Measurements from ENCODE around the gene STOX1.
"Not testable (repeated sequence)": the region's sequence is repeated elsewhere in the genome, so short reads cannot be mapped to it uniquely, and the experiment has no call there.

STOX1 gene, protein sequence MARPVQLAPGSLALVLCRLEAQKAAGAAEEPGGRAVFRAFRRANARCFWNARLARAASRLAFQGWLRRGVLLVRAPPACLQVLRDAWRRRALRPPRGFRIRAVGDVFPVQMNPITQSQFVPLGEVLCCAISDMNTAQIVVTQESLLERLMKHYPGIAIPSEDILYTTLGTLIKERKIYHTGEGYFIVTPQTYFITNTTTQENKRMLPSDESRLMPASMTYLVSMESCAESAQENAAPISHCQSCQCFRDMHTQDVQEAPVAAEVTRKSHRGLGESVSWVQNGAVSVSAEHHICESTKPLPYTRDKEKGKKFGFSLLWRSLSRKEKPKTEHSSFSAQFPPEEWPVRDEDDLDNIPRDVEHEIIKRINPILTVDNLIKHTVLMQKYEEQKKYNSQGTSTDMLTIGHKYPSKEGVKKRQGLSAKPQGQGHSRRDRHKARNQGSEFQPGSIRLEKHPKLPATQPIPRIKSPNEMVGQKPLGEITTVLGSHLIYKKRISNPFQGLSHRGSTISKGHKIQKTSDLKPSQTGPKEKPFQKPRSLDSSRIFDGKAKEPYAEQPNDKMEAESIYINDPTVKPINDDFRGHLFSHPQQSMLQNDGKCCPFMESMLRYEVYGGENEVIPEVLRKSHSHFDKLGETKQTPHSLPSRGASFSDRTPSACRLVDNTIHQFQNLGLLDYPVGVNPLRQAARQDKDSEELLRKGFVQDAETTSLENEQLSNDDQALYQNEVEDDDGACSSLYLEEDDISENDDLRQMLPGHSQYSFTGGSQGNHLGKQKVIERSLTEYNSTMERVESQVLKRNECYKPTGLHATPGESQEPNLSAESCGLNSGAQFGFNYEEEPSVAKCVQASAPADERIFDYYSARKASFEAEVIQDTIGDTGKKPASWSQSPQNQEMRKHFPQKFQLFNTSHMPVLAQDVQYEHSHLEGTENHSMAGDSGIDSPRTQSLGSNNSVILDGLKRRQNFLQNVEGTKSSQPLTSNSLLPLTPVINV

GRCh38 chr10:68826764-68827591 is at the start of gene STOX1:
STOX1 (plus strand) TSS chr10:68827531; CDS start chr10:68827624, 93 bp downstream.
- DNase-seq (ENCODE audit: low spot score) = peak; percentile 65

DNA sequence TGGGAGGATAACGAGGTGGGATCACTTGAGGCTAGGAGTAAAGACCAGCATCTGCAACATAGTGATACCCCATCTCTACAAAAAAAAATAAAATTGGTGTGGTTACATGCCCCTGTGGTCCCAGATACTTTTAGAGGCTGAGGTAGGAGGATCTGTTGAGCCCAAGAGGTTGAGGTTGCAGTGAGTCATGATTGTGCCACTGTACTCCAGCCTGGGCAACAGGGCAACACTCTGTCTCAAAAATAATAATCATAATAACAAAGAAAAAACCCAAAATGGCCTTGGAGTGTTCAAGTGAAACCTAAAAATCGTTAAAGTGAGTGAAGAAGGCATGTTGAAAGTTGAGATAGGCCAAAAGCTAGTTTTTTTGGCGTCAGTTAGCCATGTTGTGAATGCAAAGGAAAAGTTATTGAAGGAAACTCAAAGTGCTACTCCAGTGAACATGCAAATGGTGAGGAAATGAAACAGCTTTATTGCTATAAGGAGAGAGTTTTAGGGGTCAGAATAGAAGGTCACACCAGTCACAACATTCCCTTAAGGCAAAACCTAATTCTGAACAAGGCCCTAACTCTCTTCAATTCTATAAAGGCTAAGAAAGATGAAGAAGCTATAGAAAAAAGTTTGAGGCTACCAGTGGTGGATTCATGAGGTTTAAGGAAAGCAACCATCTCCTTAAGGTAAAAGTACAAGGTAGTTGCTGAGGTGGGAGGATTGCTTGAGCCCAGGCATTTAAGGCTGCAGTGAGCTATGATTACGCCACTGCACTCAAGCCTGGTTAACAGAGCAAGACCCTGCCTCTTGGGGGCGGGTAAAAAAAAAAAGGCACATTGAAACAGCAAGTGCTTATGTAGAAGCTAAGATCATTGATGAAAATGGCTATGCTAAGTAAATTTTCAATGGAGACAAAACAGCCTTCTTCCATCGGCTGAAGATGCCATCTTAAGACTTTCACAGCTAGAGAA is 45.4 kb upstream of the STOX1 start:
- no peak for DNase-seq (ENCODE audit: low spot score)

DNA sequence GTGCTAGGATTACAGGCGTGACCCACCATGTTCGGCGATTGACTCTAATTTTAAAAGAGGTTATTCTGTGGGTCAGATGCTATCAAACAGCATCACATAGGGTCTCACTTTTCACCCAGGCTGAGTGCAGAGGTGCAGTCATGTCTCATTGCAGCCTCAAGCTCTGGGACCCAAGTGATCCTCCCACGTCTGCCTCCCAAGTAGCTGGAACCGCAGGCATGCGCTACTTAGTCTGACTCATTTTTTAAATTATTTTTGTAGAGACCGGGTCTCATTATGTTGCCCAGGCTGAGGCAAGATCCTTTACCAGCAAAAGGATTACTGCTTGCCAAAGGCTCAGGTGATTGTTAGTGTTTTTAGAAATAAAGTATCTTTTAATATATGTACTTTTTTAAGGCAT is 42.9 kb upstream of the STOX1 start:
- no peak for DNase-seq (ENCODE audit: low spot score)

DNA sequence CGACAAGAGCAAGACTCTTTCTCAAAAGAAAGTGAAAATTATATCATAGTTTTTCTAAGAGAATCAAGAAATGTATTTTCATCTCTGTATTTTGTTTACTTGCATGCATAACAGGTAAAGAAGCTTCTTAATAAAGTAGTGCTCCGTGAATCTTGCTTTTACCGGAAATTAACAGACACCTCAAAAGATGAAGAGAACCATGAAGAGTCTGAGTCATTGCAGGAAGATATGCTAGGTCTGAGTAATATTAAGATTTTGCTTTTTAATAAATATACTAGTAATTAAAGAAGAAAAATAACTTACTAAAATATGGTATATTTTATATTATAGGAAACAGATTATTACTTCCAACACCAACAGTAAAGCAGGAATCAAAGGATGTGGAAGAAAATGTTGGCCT is 39.5 kb upstream of the STOX1 start:
- no peak for DNase-seq (ENCODE audit: low spot score)

DNA sequence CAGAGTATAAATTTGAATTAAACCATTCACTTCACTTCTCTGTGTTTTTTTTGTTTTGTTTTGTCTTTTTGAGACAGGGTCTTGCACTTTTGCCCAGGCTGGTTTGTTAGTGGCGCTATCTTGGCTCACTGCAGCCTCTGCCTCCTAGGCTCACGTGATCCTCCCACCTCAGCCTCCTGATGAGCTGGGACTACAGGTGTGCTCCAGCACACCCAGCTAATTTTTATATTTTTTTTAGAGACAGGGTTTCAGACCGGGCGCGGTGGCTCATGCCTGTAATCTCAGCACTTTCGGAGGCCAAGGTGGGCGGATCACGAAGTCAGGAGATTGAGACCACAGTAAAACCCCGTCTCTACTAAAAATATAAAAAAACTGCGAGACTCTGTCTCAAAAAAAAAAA is 36.9 kb upstream of the STOX1 start:
- no peak for DNase-seq (ENCODE audit: low spot score)

DNA sequence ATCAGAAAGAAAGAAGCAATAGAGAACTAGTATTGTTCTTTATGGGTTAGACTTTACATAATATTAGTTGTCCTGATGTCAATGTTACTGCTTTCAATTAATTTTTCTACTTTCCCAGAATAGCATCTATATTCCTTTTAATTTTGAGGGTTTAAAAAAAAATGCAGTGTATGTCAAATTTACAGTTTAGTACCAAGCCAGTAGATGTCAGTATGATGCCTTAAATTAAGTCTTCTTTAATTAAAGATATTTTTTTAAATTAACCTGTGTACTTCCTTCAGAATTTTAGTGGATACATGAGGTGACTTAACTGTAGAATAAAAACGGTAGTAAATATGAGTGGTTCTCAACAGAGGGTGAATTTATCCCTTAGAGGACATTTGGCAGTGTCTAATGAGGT is 35.2 kb upstream of the STOX1 start:
- no peak for DNase-seq (ENCODE audit: low spot score)

GRCh38 chr10:68795886-68796532 is 31.3 kb upstream of the STOX1 start:
- no peak for DNase-seq (ENCODE audit: low spot score)

DNA sequence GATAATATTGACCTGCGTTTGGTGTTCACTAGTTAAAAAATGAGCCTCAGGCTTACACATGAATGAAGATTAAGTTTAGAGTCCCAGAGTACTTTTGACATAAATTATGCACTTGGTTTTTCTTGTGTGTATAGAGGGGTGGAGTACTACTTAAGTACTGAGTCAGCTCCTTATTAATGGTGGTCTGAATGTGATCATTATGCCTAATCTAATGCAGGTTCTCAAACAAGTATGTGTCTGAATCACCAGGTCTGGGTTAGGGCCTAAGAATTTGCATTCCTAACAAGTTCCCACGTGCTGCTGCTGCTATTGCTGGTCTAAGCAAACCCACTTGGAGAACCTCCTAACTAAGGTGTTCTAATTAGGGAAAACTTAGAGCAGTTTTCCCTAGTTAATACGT is 30.7 kb upstream of the STOX1 start:
- peak; percentile 36 for DNase-seq (ENCODE audit: low spot score)

DNA sequence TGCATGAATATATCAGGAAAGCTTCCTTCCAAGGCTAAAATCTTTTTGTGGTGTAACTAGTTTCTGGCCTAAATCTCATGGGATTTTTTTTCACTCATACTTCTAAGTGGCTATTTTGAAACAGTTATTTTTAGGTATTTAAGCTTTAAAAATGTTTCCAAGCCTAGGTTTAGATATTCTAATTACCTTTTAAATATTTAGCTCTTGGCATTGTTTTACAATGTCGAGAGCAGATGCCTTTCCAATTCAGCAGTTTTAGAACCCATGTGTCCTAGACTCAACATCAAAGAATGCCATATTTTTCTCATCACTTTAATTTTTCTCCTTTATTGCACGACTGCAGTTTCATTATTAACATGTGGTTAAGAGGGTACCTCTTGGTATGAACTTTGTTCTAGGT is 27.1 kb upstream of the STOX1 start:
- peak; percentile 13 for DNase-seq (ENCODE audit: low spot score)

GRCh38 chr10:68804692-68805091 is 22.6 kb upstream of the STOX1 start:
- DNase-seq (ENCODE audit: low spot score) = no peak

DNA sequence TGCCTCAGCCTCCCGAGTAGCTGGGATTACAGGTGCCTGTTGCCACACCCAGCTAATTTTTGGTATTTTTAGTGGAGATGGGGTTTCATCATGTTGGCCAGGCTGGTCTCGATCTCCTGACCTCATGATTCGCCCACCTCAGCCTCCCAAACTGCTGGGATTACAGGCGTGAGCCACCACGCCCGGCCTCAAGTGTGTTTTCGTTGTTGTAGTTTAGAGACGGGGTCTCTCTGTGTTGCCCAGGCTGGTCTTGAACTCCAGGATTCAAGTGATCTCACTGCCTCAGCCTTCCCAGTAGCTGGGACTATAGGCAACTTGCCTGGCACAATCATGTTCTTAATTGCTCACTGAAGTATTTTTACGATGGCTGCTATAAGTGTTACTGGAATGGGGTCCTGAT is 16.5 kb upstream of the STOX1 start:
- DNase-seq (ENCODE audit: low spot score) = not testable (repeated sequence)

GRCh38 chr10:68811314-68812009 is 15.9 kb upstream of the STOX1 start:
- DNase-seq (ENCODE audit: low spot score) = no peak

DNA sequence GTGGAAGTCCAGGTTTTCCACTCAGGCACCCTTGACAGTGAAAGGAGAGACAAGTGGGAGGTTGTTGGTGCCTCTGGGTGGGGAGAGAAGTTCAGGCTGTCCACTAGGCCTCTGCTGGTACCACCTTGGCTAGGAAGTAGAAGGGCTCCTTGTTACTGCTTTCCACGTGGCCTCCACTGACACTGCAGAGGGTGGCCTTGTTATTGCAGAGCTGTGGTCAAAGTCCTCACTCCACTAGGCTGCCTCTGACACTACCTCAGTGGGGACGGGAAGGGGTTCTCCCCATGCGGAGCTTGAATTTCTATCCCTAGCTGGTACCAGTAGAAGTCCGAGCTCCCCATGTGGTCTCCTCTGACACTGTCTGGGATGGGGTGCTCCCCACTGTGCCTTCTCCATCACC is 14.9 kb upstream of the STOX1 start:
- DNase-seq (ENCODE audit: low spot score) = no peak

GRCh38 chr10:68813559-68813958 is 13.8 kb upstream of the STOX1 start:
- no peak for DNase-seq (ENCODE audit: low spot score)

- no peak for DNase-seq (ENCODE audit: low spot score)
Measured at GRCh38 chr10:68816796-68817412, 10.4 kb upstream of the STOX1 start.

DNA sequence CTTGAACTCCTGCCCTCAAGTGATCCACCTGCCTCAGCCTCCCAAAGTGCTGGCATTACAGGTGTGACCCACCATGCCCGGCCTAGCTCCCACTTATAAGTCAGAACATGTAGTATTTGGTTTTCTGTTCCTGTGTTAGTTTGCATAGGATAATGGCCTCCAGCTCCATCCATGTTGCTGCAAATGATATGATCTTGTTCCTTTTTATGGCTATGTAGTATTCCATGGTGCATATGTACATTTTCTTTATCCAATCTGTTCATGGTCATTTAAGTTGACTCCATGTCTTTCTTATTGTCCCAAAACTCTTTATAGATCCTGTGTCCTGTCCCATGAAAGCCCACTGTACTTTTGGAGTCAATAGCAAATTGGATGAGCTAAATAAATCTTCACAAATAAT is 7.0 kb upstream of the STOX1 start:
- not testable (repeated sequence) for DNase-seq (ENCODE audit: low spot score)

DNA sequence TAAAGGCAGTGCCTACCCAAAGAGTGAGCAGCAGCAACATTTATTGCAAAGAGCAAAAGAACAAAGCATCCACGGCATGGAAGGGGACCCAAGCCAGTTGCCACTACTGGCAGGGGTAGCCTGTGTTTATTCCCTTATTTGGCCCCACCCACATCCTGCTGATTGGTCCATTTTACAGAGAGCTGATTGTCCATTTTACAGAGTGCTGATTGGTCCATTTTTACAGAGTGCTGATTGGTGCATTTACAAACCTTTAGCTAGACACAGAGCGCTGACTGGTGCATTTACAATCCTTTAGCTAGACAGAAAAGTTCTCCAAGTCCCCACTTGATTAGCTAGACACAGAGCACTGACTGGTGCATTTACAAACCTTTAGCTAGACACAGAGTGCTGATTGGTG is 4.7 kb upstream of the STOX1 start:
- not testable (repeated sequence) for DNase-seq (ENCODE audit: low spot score)

DNA sequence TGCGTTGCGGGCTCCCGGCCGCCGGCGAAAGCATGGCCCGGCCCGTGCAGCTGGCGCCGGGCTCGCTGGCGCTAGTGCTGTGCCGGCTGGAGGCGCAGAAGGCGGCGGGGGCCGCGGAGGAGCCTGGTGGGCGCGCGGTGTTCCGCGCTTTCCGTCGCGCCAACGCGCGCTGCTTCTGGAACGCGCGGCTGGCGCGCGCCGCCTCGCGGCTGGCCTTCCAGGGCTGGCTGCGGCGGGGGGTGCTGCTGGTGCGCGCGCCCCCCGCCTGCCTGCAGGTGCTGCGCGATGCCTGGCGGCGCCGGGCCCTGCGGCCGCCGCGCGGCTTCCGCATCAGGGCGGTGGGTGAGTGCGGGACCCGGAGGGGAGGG is 245 bp downstream of the STOX1 start:
- not testable (repeated sequence) for DNase-seq (ENCODE audit: low spot score)

DNA sequence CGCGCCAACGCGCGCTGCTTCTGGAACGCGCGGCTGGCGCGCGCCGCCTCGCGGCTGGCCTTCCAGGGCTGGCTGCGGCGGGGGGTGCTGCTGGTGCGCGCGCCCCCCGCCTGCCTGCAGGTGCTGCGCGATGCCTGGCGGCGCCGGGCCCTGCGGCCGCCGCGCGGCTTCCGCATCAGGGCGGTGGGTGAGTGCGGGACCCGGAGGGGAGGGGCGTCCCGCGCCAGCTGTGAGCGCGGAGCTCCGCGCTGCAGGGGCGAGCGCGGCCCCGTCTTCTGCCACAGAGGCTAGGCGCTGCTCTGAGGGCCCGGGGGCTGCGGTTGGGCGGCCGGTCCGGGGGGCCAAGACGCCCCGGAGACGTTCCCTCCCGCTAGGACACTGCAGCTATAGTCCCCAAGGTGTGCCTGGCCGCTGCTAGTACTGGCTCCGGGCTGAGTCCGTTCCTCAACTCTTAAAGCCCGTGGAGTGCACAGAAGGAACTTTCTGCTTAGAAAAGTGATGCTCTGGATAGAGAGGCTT is 811 bp downstream of the STOX1 start:
- DNase-seq (ENCODE audit: low spot score) = not testable (repeated sequence)

Measured in AG08395 (cell line).